ENCODE results near the gene ARL4C.

Gene ARL4C

GRCh38 chr2:234500394-234501006, 3.6 kb upstream of the ARL4C start:
- peak; percentile 42 to 58 (median 57) for DNase-seq (ENCODE audit: low read depth in 3 of 3, low spot score in 1 of 3)

- no peak for DNase-seq (ENCODE audit: low read depth in 3 of 3, low spot score in 1 of 3)
Measured at GRCh38 chr2:234497594-234498235, 834 bp upstream of the ARL4C start.

- no peak for DNase-seq (ENCODE audit: low read depth in 3 of 3, low spot score in 1 of 3)
Measured at GRCh38 chr2:234496055-234496834, 636 bp downstream of the ARL4C start.

- no peak for DNase-seq (ENCODE audit: low read depth in 3 of 3, low spot score in 1 of 3)
Measured at GRCh38 chr2:234495251-234496054, 1.4 kb downstream of the ARL4C start.

- no peak for DNase-seq (ENCODE audit: low read depth in 3 of 3, low spot score in 1 of 3)
Measured at GRCh38 chr2:234494361-234495250, 2.3 kb downstream of the ARL4C start.

- DNase-seq (ENCODE audit: low read depth in 3 of 3, low spot score in 1 of 3) = no peak
Measured at GRCh38 chr2:234493796-234494195, 3.1 kb downstream of the ARL4C start.

- no peak for DNase-seq (ENCODE audit: low read depth in 3 of 3, low spot score in 1 of 3)
Measured at GRCh38 chr2:234492717-234493485, 4.0 kb downstream of the ARL4C start.

- no peak for DNase-seq (ENCODE audit: low read depth in 3 of 3, low spot score in 1 of 3)
Measured at GRCh38 chr2:234491897-234492296, 5.0 kb downstream of the ARL4C start.

GRCh38 chr2:234491281-234491680, 5.6 kb downstream of the ARL4C start:
- DNase-seq (ENCODE audit: low read depth in 3 of 3, low spot score in 1 of 3) = no peak

GRCh38 chr2:234490271-234491091, 6.4 kb downstream of the ARL4C start:
- DNase-seq (ENCODE audit: low read depth in 3 of 3, low spot score in 1 of 3) = no peak

- peak in 2 of 3 donors; percentile 57 to 64 for DNase-seq (ENCODE audit: low read depth in 3 of 3, low spot score in 1 of 3)
Measured at GRCh38 chr2:234488913-234489451, 7.9 kb downstream of the ARL4C start.

GRCh38 chr2:234488486-234488885, 8.4 kb downstream of the ARL4C start:
- DNase-seq (ENCODE audit: low read depth in 3 of 3, low spot score in 1 of 3) = no peak

GRCh38 chr2:234487356-234487755, 9.5 kb downstream of the ARL4C start:
- DNase-seq (ENCODE audit: low read depth in 3 of 3, low spot score in 1 of 3) = no peak

- peak in 2 of 3 donors; percentile 59 to 62 for DNase-seq (ENCODE audit: low read depth in 3 of 3, low spot score in 1 of 3)
Measured at GRCh38 chr2:234483568-234484251, 13.2 kb downstream of the ARL4C start.

GRCh38 chr2:234481301-234481700, 15.6 kb downstream of the ARL4C start:
- DNase-seq (ENCODE audit: low read depth in 3 of 3, low spot score in 1 of 3) = no peak

GRCh38 chr2:234480337-234480736, 16.5 kb downstream of the ARL4C start:
- DNase-seq (ENCODE audit: low read depth in 3 of 3, low spot score in 1 of 3) = no peak

- DNase-seq (ENCODE audit: low read depth in 3 of 3, low spot score in 1 of 3) = no peak
Measured at GRCh38 chr2:234479465-234479864, 17.4 kb downstream of the ARL4C start.

All from stimulated activated CD4-positive, alpha-beta T cell treated with anti-CD3 and anti-CD28 coated beads, TNF-alpha, amount 100 ng/mL, for 1 hour (primary cell).